Karpas-422 (cell line): ENCODE measurements around the gene IQUB. TPM values are rescaled to one million over a fixed set of nuclear protein-coding genes. Genes with fewer than 3 reads are reported as not detected.
"Not testable (repeated sequence)": the region's sequence is repeated elsewhere in the genome, so short reads cannot be mapped to it uniquely, and the experiment has no call there.

Experiments
- DNase-seq: peaks from one replicate; pipeline ENCODE4 v3.0.0-alpha.2; 2015
- H2AFZ ChIP-seq: fragments of 200-600 bp; sonication (generic); 2 replicates; pipeline ENCODE4 v1.6.1; 2014; ENCODE audit warnings: antibody characterized with exemption, low read length, mixed read lengths
- H3K27ac ChIP-seq: fragments of 200-600 bp; sonication (generic); 2 replicates; pipeline ENCODE4 v1.5.1; 2014; ENCODE audit warnings: mild to moderate bottlenecking, low read length, moderate library complexity
- H3K27me3 ChIP-seq: fragments of 200-600 bp; sonication (generic); 2 replicates; pipeline ENCODE4 v1.6.1; 2014; ENCODE audit warnings: low read length, mixed read lengths
- H3K36me3 ChIP-seq: fragments of 200-600 bp; sonication (generic); 2 replicates; pipeline ENCODE4 v1.6.1; 2014; ENCODE audit warnings: low read length, mixed read lengths; ENCODE audit not compliant: insufficient read depth
- H3K4me1 ChIP-seq: fragments of 200-600 bp; sonication (generic); 2 replicates; pipeline ENCODE4 v1.6.1; 2014; ENCODE audit warnings: mild to moderate bottlenecking, low read length, mixed read lengths
- H3K4me2 ChIP-seq: fragments of 200-600 bp; sonication (generic); 2 replicates; pipeline ENCODE4 v1.6.1; 2014; ENCODE audit warnings: low read length, low read depth, mild to moderate bottlenecking; ENCODE audit not compliant: poor library complexity, severe bottlenecking
- H3K4me3 ChIP-seq: fragments of 200-600 bp; sonication (generic); 2 replicates; pipeline ENCODE4 v1.5.1; 2014; ENCODE audit warnings: mild to moderate bottlenecking, antibody characterized with exemption, low read length, mixed read lengths
- H3K79me2 ChIP-seq: fragments of 200-600 bp; sonication (generic); 2 replicates; pipeline ENCODE4 v1.6.1; 2014; ENCODE audit warnings: mild to moderate bottlenecking, low read length, mixed read lengths
- H3K9ac ChIP-seq: fragments of 200-600 bp; sonication (generic); 2 replicates; pipeline ENCODE4 v1.6.0; 2014; ENCODE audit warnings: low read length
- H3K9me2 ChIP-seq: fragments of 200-600 bp; sonication (generic), shearing (Covaris generic); replicated peaks from 2 replicates; pipeline ENCODE4 v1.6.0; 2014; ENCODE audit warnings: mild to moderate bottlenecking, low read length, moderate library complexity; ENCODE audit not compliant: insufficient read depth
- H3K9me3 ChIP-seq: fragments of 300-700, 200-600 bp; sonication (generic); 2 replicates; pipeline ENCODE4 v1.6.1; 2014; ENCODE audit warnings: low read length, mixed read lengths
- H4K20me1 ChIP-seq: fragments of 200-600 bp; sonication (generic); 2 replicates; pipeline ENCODE4 v1.6.1; 2014; ENCODE audit warnings: mild to moderate bottlenecking, antibody characterized with exemption, low read length, low read depth; ENCODE audit not compliant: insufficient read depth
- small RNA-seq: library from RNA; depleted of rRNA; stranded (forward); fragments of <200 nt; gene quantifications from one replicate; pipeline ENCODE3, GENCODE V24; 2014
- total RNA-seq: library from RNA; depleted of rRNA; stranded (reverse); fragments of >200 nt; shearing (Covaris generic); gene quantifications from 2 replicates; pipeline ENCODE4 v1.2.3, GENCODE V29; 2014; ENCODE audit warnings: low replicate concordance; rRNA removed

Gene IQUB
- total RNA-seq, 1 experiment from 2014 or later, result 0.97 TPM

- Histone ChIP-seq H3K4me3 (no peak overlapping the region), H3K27me3 (no peaks in the 10 kb centered on the region), H3K36me3 (no peaks in the 10 kb centered on the region), H3K9me2 (no peaks in the 10 kb centered on the region), H3K4me1 (no peaks in the 10 kb centered on the region), H3K9me3 (peaks cover 4% of the 10 kb centered on the region; the same call in 1 of the 2 replicates), H3K79me2 (no peaks in the 10 kb centered on the region), H2AFZ (no peak overlapping the region), H4K20me1 (no peaks in the 10 kb centered on the region), H3K27ac (no peak overlapping the region), H3K4me2 (no peak overlapping the region), H3K9ac (no peak overlapping the region)
- no peak for DNase-seq
Observed at GRCh38 chr7:123417580-123417979, 116.8 kb downstream of the IQUB start.

- Histone ChIP-seq H3K27ac (no peak overlapping the region), H3K9me2 (no peaks in the 10 kb centered on the region), H3K4me2 (no peak overlapping the region), H4K20me1 (no peaks in the 10 kb centered on the region), H3K4me3 (no peak overlapping the region), H3K36me3 (no peaks in the 10 kb centered on the region), H3K4me1 (no peaks in the 10 kb centered on the region), H3K79me2 (no peaks in the 10 kb centered on the region), H3K9me3 (peaks cover 4% of the 10 kb centered on the region; the same call in 1 of the 2 replicates), H3K27me3 (no peaks in the 10 kb centered on the region), H2AFZ (no peak overlapping the region), H3K9ac (no peak overlapping the region)
- no peak for DNase-seq
Observed at GRCh38 chr7:123415625-123416024, 118.8 kb downstream of the IQUB start.

GRCh38 chr7:123410273-123410904 is 124.0 kb downstream of the IQUB start:
- no peaks in the 10 kb centered on the region for H3K9me3 ChIP-seq
- no peak overlapping the region for H3K4me2 ChIP-seq
- H3K4me3 ChIP-seq, result no peak overlapping the region
- no peaks in the 10 kb centered on the region for H3K27me3 ChIP-seq
- H3K27ac ChIP-seq, result no peak overlapping the region
- no peaks in the 10 kb centered on the region for H3K4me1 ChIP-seq
- no peaks in the 10 kb centered on the region for H3K9me2 ChIP-seq
- no peaks in the 10 kb centered on the region for H3K79me2 ChIP-seq
- H3K36me3 ChIP-seq, result no peaks in the 10 kb centered on the region
- H4K20me1 ChIP-seq, result no peaks in the 10 kb centered on the region
- no peak overlapping the region for H3K9ac ChIP-seq
- DNase-seq, result no peak
- no peak overlapping the region for H2AFZ ChIP-seq

GRCh38 chr7:123407951-123408350 is 126.4 kb downstream of the IQUB start:
- not testable (repeated sequence) for H3K4me2 ChIP-seq, H3K9me3 ChIP-seq, H3K36me3 ChIP-seq, H4K20me1 ChIP-seq, H2AFZ ChIP-seq, H3K4me3 ChIP-seq, H3K27ac ChIP-seq, H3K9ac ChIP-seq, H3K79me2 ChIP-seq, H3K9me2 ChIP-seq, DNase-seq, H3K4me1 ChIP-seq, H3K27me3 ChIP-seq

Small RNA genes lying within 50 kb of the gene (small RNA-seq; reads per million reads assigned to genes)
- not detected for gene RNU6-296P

Other genes starting within 250 kb of the IQUB start
- 47.8 and 59.0 TPM in 2 replicates for gene NDUFA5, start 23.2 kb upstream of the IQUB start, total RNA-seq
- gene ASB15, start 67.2 kb upstream of the IQUB start, total RNA-seq, result 0.04 TPM in 1 of 2 replicates, not detected in the other
- gene LMOD2, start 121.3 kb upstream of the IQUB start, total RNA-seq, result not detected in 2 replicates
- gene WASL, start 214.4 kb upstream of the IQUB start, total RNA-seq, result 7.1 and 12.1 TPM in 2 replicates